SU-DHL-6 (cell line): ENCODE data around the gene CCDC127.

ENCODE experiments used
- EZH2phosphoT487 ChIP-seq: fragments of 200-600 bp; sonication (generic), shearing (Covaris generic); conservative IDR thresholded peaks from 2 replicates; pipeline ENCODE4 v1.6.1; 2018; ENCODE audit warnings: mild to moderate bottlenecking, antibody characterized with exemption, low read length, moderate library complexity, mixed read lengths
- TF ChIP-seq, protein P1 (sequence below): fragments of 200-600 bp; sonication (generic); IDR thresholded peaks from one replicate; pipeline ENCODE4 v1.5.1; 2017; ENCODE audit warnings: antibody characterized with exemption, mild to moderate bottlenecking, low read length, moderate library complexity; ENCODE audit not compliant: insufficient read depth, poor library complexity, severe bottlenecking

DNA sequence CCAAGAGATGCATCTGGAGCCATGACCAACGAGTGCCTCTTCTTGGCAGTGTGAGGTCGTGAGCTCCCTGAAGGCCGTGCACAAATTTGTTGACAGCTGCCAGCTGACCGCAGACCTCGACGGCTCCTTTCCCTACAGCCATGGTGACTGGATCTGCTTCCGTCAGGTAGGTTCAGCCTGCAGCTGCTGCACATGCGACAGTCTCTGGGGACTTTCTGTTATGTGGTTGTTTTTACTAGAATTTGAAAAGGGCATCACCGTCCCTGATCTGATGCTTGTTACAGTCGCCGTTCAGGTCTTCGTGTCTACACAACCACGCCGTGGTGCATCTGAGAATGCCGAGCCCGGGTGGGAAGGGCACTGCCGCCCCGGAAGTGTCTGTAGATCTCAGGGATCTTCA is 63.1 kb downstream of the CCDC127 start:
- TF ChIP-seq, protein P1, sequence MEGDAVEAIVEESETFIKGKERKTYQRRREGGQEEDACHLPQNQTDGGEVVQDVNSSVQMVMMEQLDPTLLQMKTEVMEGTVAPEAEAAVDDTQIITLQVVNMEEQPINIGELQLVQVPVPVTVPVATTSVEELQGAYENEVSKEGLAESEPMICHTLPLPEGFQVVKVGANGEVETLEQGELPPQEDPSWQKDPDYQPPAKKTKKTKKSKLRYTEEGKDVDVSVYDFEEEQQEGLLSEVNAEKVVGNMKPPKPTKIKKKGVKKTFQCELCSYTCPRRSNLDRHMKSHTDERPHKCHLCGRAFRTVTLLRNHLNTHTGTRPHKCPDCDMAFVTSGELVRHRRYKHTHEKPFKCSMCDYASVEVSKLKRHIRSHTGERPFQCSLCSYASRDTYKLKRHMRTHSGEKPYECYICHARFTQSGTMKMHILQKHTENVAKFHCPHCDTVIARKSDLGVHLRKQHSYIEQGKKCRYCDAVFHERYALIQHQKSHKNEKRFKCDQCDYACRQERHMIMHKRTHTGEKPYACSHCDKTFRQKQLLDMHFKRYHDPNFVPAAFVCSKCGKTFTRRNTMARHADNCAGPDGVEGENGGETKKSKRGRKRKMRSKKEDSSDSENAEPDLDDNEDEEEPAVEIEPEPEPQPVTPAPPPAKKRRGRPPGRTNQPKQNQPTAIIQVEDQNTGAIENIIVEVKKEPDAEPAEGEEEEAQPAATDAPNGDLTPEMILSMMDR = no peak
- TF ChIP-seq EZH2phosphoT487 = no peak
